ENCODE measurements around the gene CD27. TPM values are rescaled to one million over a fixed set of nuclear protein-coding genes. Genes with fewer than 3 reads are reported as not detected.
"Not testable (repeated sequence)": the region's sequence is repeated elsewhere in the genome, so short reads cannot be mapped to it uniquely, and the experiment has no call there.

Gene CD27
- total RNA-seq, 4 donors from 2014 or later: 1.1 to 16.8 (median 2.3) TPM; not detected in 1

- intact Hi-C loops (cut with DNase I; ENCODE audit: low total_unique reads) (no loop called here), in situ Hi-C loops (cut with MboI; ENCODE audit: low pct_ligation_motif_present in 1 of 4, low pct_unique_long_range_greater_than_20kb in 1 of 4, low sequenced_read_pairs in 3 of 4) (no loop called here)
- no peak for TF ChIP-seq POLR2A (IDR thresholded peaks at IDR 0.05)
- TF ChIP-seq, protein P1, sequence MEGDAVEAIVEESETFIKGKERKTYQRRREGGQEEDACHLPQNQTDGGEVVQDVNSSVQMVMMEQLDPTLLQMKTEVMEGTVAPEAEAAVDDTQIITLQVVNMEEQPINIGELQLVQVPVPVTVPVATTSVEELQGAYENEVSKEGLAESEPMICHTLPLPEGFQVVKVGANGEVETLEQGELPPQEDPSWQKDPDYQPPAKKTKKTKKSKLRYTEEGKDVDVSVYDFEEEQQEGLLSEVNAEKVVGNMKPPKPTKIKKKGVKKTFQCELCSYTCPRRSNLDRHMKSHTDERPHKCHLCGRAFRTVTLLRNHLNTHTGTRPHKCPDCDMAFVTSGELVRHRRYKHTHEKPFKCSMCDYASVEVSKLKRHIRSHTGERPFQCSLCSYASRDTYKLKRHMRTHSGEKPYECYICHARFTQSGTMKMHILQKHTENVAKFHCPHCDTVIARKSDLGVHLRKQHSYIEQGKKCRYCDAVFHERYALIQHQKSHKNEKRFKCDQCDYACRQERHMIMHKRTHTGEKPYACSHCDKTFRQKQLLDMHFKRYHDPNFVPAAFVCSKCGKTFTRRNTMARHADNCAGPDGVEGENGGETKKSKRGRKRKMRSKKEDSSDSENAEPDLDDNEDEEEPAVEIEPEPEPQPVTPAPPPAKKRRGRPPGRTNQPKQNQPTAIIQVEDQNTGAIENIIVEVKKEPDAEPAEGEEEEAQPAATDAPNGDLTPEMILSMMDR (IDR thresholded peaks at IDR 0.05): no peak
- TF ChIP-seq EP300 (IDR thresholded peaks at IDR 0.05; ENCODE audit: low read depth): no peak
- TF ChIP-seq POLR2AphosphoS5 (IDR thresholded peaks at IDR 0.05): no peak
- Histone ChIP-seq H3K4me1 (peaks cover 0 to 8% (median 0%) of the 10 kb centered on the region in 4 donors), H3K9me3 (no peaks in the 10 kb centered on the region), H3K36me3 (no peaks in the 10 kb centered on the region), H3K27ac (no peak overlapping the region), H3K27me3 (no peaks in the 10 kb centered on the region), H3K4me3 (no peak overlapping the region)
- DNase-seq: no peak
- 74 to 92% methylated on average over 5 to 16 of the region's 20 CpGs for WGBS, 2 donors (ENCODE audit: low coverage in 1 of 2)
These were observed 33.7 kb downstream of the CD27 start for GRCh38 chr12:6478416-6478815.

DNA sequence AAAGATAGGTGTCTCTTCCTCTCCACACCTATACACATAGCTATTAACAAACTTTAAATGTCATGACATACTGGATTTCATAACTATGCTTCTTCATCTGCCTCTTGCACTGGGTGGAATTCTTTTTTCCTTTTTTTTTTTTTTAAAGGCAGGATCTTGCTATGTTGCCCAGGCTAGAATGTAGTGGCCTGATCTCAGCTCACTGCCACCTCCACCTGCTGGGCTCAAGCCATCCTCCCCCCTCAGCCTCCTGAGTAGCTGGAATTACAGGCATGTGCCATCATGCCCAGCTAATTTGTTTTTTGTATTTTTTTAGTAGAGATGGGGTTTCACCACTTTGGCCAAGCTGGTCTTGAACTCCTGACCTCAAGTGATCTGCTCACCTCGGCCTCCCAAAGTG, 43.5 kb downstream of the CD27 start:
- no peaks in the 10 kb centered on the region for H3K36me3 ChIP-seq
- H3K27me3 ChIP-seq: no peaks in the 10 kb centered on the region
- H3K9me3 ChIP-seq: no peaks in the 10 kb centered on the region
- no peak for DNase-seq
- intact Hi-C loops (cut with DNase I; ENCODE audit: low total_unique reads) (no loop called here), in situ Hi-C loops (cut with MboI; ENCODE audit: low pct_ligation_motif_present in 1 of 4, low pct_unique_long_range_greater_than_20kb in 1 of 4, low sequenced_read_pairs in 3 of 4) (no loop called here)
- WGBS, 2 donors (ENCODE audit: low coverage in 1 of 2): 67 to 90% methylated on average over 1 of the region's 1 CpG
- no peak overlapping the region for H3K27ac ChIP-seq
- H3K4me3 ChIP-seq: no peak overlapping the region
- H3K4me1 ChIP-seq: peaks cover 7 to 12% (median 8%) of the 10 kb centered on the region in 4 donors
- TF ChIP-seq POLR2A (IDR thresholded peaks at IDR 0.05): no peak
- no peak for TF ChIP-seq EP300 (IDR thresholded peaks at IDR 0.05; ENCODE audit: low read depth)
- TF ChIP-seq POLR2AphosphoS5 (IDR thresholded peaks at IDR 0.05): no peak
- TF ChIP-seq, protein P1 (IDR thresholded peaks at IDR 0.05): no peak

DNA sequence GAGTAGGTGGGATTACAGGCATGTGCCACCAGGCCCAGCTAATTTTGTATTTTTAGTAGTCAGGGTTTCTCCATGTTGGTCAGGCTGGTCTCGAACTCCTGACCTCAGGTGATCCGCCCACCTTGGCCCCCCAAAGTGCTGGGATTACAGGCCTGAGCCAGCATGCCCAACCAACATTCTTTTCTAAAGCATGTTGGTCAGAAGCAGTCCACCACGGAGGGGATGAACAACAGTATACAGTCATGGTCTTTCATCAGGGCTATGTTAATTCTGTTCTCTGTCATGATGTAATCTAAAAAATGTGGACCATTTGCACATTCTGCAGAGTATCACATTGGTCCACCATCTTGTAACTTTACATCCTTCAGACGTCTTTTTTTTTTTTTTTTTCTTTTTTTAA, 44.7 kb downstream of the CD27 start:
- no peak overlapping the region for H3K4me3 ChIP-seq
- intact Hi-C loops (cut with DNase I; ENCODE audit: low total_unique reads): no loop called here
- H3K27ac ChIP-seq: no peak overlapping the region
- H3K4me1 ChIP-seq: peaks cover 8 to 14% (median 10%) of the 10 kb centered on the region in 4 donors
- H3K27me3 ChIP-seq: no peaks in the 10 kb centered on the region
- no peak for DNase-seq
- H3K36me3 ChIP-seq: no peaks in the 10 kb centered on the region
- TF ChIP-seq EP300 (IDR thresholded peaks at IDR 0.05; ENCODE audit: low read depth) (no peak), POLR2AphosphoS5 (IDR thresholded peaks at IDR 0.05) (no peak), POLR2A (IDR thresholded peaks at IDR 0.05) (no peak)
- TF ChIP-seq, protein P1 (IDR thresholded peaks at IDR 0.05): no peak
- H3K9me3 ChIP-seq: no peaks in the 10 kb centered on the region
- in situ Hi-C loops (cut with MboI; ENCODE audit: low pct_ligation_motif_present in 1 of 4, low pct_unique_long_range_greater_than_20kb in 1 of 4, low sequenced_read_pairs in 3 of 4): no loop called here
- WGBS, 2 donors (ENCODE audit: low coverage in 1 of 2): 50 to 75% methylated on average over 3 to 4 of the region's 4 CpGs

- in situ Hi-C loops (cut with MboI; ENCODE audit: low pct_ligation_motif_present in 1 of 4, low pct_unique_long_range_greater_than_20kb in 1 of 4, low sequenced_read_pairs in 3 of 4); DNase-seq; H3K27me3 ChIP-seq; H3K36me3 ChIP-seq; H3K9me3 ChIP-seq; H3K27ac ChIP-seq; H3K4me3 ChIP-seq; intact Hi-C loops (cut with DNase I; ENCODE audit: low total_unique reads): not testable (repeated sequence)
- peaks cover 13 to 27% (median 22%) of the 10 kb centered on the region in 4 donors for H3K4me1 ChIP-seq
- WGBS, 2 donors (ENCODE audit: low coverage in 1 of 2): 100% methylated on average over 1 of the region's 1 CpG
These were observed 45.9 kb downstream of the CD27 start for GRCh38 chr12:6490673-6491072.

DNA sequence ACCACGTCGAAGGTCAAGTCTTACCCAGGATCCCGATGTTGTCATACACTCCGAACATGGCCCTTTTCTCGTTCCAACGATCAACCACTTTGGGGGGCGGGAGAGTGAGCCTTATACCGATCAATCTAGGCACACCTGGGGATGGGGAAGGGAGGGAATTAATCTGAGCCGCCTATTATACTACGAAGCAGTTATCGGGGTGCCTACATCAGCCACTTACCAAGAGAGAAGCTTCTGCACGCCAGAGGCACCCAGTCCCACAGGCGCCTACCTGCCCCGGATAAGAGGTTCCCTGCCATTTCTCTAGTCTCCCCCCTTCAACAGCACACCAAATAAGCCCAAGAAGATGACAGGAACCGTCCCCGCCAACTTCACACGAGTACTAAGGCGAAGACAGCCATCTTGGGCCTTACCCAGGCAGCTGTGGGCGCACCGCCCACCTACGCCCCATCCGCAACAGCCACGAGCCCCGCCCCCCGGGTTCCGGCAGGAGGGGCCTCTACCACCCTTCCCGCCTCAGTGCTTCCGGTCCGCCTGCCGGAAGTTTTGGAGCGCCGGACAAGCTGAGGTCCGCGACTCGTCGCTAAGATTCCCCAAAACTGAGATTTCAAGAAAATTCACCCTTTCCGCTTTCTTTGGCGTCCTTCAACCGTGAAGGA, 48.2 kb downstream of the CD27 start, which contains the start of gene MRPL51:
Gene MRPL51 (minus strand): TSS at position 425 of the 659 bp plus-strand sequence. CDS start 126 bp downstream, at position 299.
- Histone ChIP-seq H3K36me3 (no peaks in the 10 kb centered on the region), H3K27ac (peak within 1 kb of the TSS; percentile 97 to 99 (median 98)), H3K27me3 (no peaks in the 10 kb centered on the region), H3K9me3 (no peaks in the 10 kb centered on the region), H3K4me1 (peaks cover 13 to 27% (median 22%) of the 10 kb centered on the region in 4 donors), H3K4me3 (peak within 1 kb of the TSS; percentile 52 to 87 (median 70))
- WGBS, 2 donors (ENCODE audit: low coverage in 1 of 2): 0 to 1% methylated on average over 3 to 35 of the region's 39 CpGs
- TF ChIP-seq POLR2AphosphoS5 (IDR thresholded peaks at IDR 0.05) (peak; percentile 79 to 94 (median 91)), POLR2A (IDR thresholded peaks at IDR 0.05) (peak; percentile 93), EP300 (IDR thresholded peaks at IDR 0.05; ENCODE audit: low read depth) (no peak)
- TF ChIP-seq, protein P1 (IDR thresholded peaks at IDR 0.05): no peak
- in situ Hi-C loops (cut with MboI; ENCODE audit: low pct_ligation_motif_present in 1 of 4, low pct_unique_long_range_greater_than_20kb in 1 of 4, low sequenced_read_pairs in 3 of 4): no loop called here
- peak; percentile 98 for DNase-seq
- intact Hi-C loops (cut with DNase I; ENCODE audit: low total_unique reads): no loop called here

All from transverse colon (tissue), 4 donors.